ENCODE measurements around the gene GMIP. TPM values are rescaled to one million over a fixed set of nuclear protein-coding genes. Genes with fewer than 3 reads are reported as not detected.

The GMIP gene
- total RNA-seq, 3 donors from 2014 or later: 18.1 to 35.5 (median 33.1) TPM

- DNase-seq: no peak
- no peaks in the 10 kb centered on the region for H3K36me3 ChIP-seq (ENCODE audit: low read depth)
- no peak overlapping the region for H3K4me3 ChIP-seq
- H3K9me3 ChIP-seq: no peaks in the 10 kb centered on the region
- intact Hi-C loops (cut with DNase I, micrococcal nuclease): no loop called here
- ATAC-seq: no peak
- H3K4me1 ChIP-seq (ENCODE audit: low read depth): no peaks in the 10 kb centered on the region
- TF ChIP-seq CTCF (IDR thresholded peaks at IDR 0.05): no peak
These were observed 6.8 kb downstream of the GMIP start for GRCh38 chr19:19636573-19637185.

GRCh38 chr19:19635313-19635702 lies 8.1 kb downstream of the GMIP start:
- DNase-seq (no peak), ATAC-seq (no peak)
- no peak for TF ChIP-seq CTCF (IDR thresholded peaks at IDR 0.05)
- intact Hi-C loops (cut with DNase I, micrococcal nuclease): no loop called here
- H3K4me1 ChIP-seq (ENCODE audit: low read depth): no peaks in the 10 kb centered on the region
- no peaks in the 10 kb centered on the region for H3K9me3 ChIP-seq
- no peak overlapping the region for H3K4me3 ChIP-seq
- no peaks in the 10 kb centered on the region for H3K36me3 ChIP-seq (ENCODE audit: low read depth)

- ATAC-seq: no peak
- intact Hi-C loops (cut with DNase I, micrococcal nuclease): no loop called here
- TF ChIP-seq CTCF (IDR thresholded peaks at IDR 0.05): no peak
- H3K36me3 ChIP-seq (ENCODE audit: low read depth): no peaks in the 10 kb centered on the region
- DNase-seq: no peak
- H3K9me3 ChIP-seq: no peaks in the 10 kb centered on the region
- no peak overlapping the region for H3K4me3 ChIP-seq
- no peaks in the 10 kb centered on the region for H3K4me1 ChIP-seq (ENCODE audit: low read depth)
These were observed 8.7 kb downstream of the GMIP start for GRCh38 chr19:19634516-19635312.

- no peaks in the 10 kb centered on the region for H3K4me1 ChIP-seq (ENCODE audit: low read depth)
- no peaks in the 10 kb centered on the region for H3K9me3 ChIP-seq
- H3K36me3 ChIP-seq (ENCODE audit: low read depth): no peaks in the 10 kb centered on the region
- DNase-seq (no peak), ATAC-seq (no peak)
- intact Hi-C loops (cut with DNase I, micrococcal nuclease): no loop called here
- no peak for TF ChIP-seq CTCF (IDR thresholded peaks at IDR 0.05)
- no peak overlapping the region for H3K4me3 ChIP-seq
These were observed 9.5 kb downstream of the GMIP start for GRCh38 chr19:19633711-19634515.

GRCh38 chr19:19632661-19633060 lies 10.8 kb downstream of the GMIP start:
- intact Hi-C loops (cut with DNase I, micrococcal nuclease): no loop called here
- no peak for TF ChIP-seq CTCF (IDR thresholded peaks at IDR 0.05)
- Histone ChIP-seq H3K4me1 (ENCODE audit: low read depth) (no peaks in the 10 kb centered on the region), H3K36me3 (ENCODE audit: low read depth) (no peaks in the 10 kb centered on the region), H3K9me3 (no peaks in the 10 kb centered on the region), H3K4me3 (no peak overlapping the region)
- ATAC-seq (no peak), DNase-seq (no peak)

Data from mucosa of descending colon (tissue), 3 donors.